Panc1 (cell line): ENCODE results near the gene HOXD3.

Experiments
- POLR2AphosphoS5 ChIP-seq: IDR thresholded peaks from 2 replicates; pipeline ENCODE4 v1.6.1; 2012; ENCODE audit warnings: mild to moderate bottlenecking, low read depth, low read length, moderate library complexity
- SIN3A ChIP-seq: IDR thresholded peaks from 2 replicates; pipeline ENCODE4 v1.6.1; 2012; ENCODE audit warnings: low read depth, mild to moderate bottlenecking, low read length, moderate library complexity, borderline replicate concordance; ENCODE audit not compliant: insufficient read depth
- TF ChIP-seq, protein P1 (sequence below): fragments of 450-650 bp; IDR thresholded peaks from 2 replicates; pipeline ENCODE4 v1.5.1; 2017; ENCODE audit warnings: mild to moderate bottlenecking
- TF ChIP-seq, protein P2 (sequence below), 2 experiments: IDR thresholded peaks; 2 replicates each; pipeline ENCODE4 v1.6.1; 2011 to 2012; ENCODE audit warnings: low read depth in 2 of 2, control low read depth in 1 of 2, low read length in 1 of 2, mild to moderate bottlenecking in 1 of 2, moderate library complexity in 1 of 2; ENCODE audit not compliant: insufficient read depth in 1 of 2

DNA sequence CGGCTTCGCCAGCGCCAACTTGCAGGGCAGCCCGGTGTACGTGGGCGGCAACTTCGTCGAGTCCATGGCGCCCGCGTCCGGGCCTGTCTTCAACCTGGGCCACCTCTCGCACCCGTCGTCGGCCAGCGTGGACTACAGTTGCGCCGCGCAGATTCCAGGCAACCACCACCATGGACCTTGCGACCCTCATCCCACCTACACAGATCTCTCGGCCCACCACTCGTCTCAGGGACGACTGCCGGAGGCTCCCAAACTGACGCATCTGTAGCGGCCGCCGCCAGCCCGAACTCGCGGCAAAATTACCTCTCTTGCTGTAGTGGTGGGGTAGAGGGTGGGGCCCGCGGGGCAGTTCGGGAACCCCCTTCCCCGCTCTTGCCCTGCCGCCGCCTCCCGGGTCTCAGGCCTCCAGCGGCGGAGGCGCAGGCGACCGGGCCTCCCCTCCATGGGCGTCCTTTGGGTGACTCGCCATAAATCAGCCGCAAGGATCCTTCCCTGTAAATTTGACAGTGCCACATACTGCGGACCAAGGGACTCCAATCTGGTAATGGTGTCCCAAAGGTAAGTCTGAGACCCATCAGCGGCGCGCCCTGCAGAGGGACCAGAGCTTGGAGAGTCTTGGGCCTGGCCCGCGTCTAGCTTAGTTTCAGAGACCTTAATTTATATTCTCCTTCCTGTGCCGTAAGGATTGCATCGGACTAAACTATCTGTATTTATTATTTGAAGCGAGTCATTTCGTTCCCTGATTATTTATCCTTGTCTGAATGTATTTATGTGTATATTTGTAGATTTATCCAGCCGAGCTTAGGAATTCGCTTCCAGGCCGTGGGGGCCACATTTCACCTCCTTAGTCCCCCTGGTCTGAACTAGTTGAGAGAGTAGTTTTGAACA is 15.1 kb downstream of the HOXD3 start:
- TF ChIP-seq POLR2AphosphoS5 (no peak), SIN3A (no peak)
- TF ChIP-seq, protein P1, sequence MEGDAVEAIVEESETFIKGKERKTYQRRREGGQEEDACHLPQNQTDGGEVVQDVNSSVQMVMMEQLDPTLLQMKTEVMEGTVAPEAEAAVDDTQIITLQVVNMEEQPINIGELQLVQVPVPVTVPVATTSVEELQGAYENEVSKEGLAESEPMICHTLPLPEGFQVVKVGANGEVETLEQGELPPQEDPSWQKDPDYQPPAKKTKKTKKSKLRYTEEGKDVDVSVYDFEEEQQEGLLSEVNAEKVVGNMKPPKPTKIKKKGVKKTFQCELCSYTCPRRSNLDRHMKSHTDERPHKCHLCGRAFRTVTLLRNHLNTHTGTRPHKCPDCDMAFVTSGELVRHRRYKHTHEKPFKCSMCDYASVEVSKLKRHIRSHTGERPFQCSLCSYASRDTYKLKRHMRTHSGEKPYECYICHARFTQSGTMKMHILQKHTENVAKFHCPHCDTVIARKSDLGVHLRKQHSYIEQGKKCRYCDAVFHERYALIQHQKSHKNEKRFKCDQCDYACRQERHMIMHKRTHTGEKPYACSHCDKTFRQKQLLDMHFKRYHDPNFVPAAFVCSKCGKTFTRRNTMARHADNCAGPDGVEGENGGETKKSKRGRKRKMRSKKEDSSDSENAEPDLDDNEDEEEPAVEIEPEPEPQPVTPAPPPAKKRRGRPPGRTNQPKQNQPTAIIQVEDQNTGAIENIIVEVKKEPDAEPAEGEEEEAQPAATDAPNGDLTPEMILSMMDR, result no peak
- TF ChIP-seq, protein P2, sequence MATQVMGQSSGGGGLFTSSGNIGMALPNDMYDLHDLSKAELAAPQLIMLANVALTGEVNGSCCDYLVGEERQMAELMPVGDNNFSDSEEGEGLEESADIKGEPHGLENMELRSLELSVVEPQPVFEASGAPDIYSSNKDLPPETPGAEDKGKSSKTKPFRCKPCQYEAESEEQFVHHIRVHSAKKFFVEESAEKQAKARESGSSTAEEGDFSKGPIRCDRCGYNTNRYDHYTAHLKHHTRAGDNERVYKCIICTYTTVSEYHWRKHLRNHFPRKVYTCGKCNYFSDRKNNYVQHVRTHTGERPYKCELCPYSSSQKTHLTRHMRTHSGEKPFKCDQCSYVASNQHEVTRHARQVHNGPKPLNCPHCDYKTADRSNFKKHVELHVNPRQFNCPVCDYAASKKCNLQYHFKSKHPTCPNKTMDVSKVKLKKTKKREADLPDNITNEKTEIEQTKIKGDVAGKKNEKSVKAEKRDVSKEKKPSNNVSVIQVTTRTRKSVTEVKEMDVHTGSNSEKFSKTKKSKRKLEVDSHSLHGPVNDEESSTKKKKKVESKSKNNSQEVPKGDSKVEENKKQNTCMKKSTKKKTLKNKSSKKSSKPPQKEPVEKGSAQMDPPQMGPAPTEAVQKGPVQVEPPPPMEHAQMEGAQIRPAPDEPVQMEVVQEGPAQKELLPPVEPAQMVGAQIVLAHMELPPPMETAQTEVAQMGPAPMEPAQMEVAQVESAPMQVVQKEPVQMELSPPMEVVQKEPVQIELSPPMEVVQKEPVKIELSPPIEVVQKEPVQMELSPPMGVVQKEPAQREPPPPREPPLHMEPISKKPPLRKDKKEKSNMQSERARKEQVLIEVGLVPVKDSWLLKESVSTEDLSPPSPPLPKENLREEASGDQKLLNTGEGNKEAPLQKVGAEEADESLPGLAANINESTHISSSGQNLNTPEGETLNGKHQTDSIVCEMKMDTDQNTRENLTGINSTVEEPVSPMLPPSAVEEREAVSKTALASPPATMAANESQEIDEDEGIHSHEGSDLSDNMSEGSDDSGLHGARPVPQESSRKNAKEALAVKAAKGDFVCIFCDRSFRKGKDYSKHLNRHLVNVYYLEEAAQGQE (IDR thresholded peaks at IDR 0.05; ENCODE audit: insufficient read depth in 1 of 2, low read depth in 2 of 2, low read length in 1 of 2), result no peak
